NCI-H226 (cell line): ENCODE data around the gene PMEPA1.

Experiments used
- DNase-seq: peaks from one replicate; pipeline ENCODE4 v3.0.0-alpha.2; 2015

PMEPA1 gene

GRCh38 chr20:57672953-57673575, 36.8 kb downstream of the PMEPA1 start:
- no peak for DNase-seq

DNA sequence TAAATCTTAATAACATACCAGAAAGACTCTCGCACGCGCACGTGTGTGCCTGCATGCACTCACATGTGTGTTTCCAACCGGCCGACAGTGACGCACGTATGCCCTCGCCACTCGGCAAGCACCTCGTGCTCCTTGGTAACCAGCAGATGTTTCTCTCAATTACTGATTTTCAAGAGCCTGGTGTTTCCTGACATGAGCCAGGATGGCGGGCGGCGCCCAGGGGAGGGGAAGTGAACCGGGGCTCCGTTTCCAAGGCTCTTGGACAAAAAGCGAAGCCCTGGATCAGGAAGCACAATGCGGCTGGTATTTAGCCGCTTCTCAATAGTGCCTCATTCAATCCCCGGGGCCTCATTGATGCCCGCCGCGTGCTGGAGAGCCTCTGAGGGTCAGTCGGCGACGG, 37.7 kb downstream of the PMEPA1 start:
- DNase-seq: no peak

- no peak for DNase-seq
These were observed 38.2 kb downstream of the PMEPA1 start for GRCh38 chr20:57671662-57672061.

- no peak for DNase-seq
These were observed 38.8 kb downstream of the PMEPA1 start for GRCh38 chr20:57671072-57671391.

GRCh38 chr20:57670288-57671071, 39.3 kb downstream of the PMEPA1 start:
- DNase-seq: no peak

DNA sequence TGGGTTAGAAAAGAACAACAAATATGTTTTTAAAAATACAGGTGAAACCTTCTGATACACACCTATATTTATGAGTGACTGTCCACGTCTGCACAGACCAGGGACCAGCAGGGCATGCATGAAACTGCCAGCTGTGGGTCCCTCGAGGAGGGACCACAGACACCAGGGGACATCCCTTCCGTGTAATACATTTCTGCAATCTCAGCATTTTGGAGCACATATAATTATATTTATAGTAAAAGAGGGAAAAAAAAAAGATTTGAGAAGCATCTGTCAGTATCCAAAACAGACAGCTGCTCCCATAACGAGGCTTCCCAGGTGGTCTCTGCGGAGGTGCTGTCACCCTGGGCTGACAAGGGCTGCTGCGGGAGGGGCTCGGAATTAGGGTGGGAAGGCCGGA, 40.2 kb downstream of the PMEPA1 start:
- DNase-seq: no peak

DNA sequence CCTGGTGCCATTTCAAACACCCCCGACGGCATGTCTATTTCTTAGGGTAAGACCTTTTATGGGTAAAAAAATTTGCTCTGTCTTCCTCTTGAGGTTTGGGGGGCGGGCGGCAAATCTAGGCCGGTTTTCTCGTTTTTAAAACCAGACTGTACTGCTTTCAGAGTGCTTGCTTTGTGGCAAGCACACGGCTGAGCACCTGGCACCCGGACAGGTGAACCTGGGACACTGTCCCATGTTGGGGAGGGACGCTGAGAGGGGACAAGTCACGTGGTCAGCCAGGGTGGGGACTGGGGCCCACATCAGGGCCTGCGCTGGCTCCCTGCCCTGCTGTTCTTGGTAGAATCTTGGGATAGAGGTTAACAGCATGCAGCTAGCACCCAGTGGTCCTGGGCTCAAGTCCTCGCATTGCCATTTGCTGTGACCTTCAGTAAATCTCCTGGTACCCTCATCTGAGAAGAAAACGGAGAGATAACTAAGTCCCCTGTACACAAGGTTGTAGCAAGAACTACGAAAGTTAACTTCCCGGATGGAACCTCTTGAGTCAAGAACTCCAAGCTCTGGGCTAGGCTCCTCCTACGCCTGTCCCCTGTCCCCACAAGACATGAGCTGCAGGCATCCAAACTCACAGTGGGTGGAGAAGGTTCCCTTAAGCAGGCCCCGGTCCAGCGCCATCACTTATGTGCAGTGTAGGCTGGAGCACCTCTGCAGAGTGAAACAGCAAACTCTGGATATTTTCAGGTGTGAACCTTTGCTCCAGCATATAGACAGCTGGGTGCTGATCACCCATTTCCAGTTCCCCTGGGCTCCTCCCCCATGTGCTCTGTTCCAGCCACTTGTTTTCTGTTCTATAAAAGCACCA, 41.7 kb downstream of the PMEPA1 start:
- DNase-seq: no peak

- DNase-seq: no peak
These were observed 42.4 kb downstream of the PMEPA1 start for GRCh38 chr20:57667388-57667787.

- DNase-seq: no peak
These were observed 43.0 kb downstream of the PMEPA1 start for GRCh38 chr20:57666834-57667157.

DNA sequence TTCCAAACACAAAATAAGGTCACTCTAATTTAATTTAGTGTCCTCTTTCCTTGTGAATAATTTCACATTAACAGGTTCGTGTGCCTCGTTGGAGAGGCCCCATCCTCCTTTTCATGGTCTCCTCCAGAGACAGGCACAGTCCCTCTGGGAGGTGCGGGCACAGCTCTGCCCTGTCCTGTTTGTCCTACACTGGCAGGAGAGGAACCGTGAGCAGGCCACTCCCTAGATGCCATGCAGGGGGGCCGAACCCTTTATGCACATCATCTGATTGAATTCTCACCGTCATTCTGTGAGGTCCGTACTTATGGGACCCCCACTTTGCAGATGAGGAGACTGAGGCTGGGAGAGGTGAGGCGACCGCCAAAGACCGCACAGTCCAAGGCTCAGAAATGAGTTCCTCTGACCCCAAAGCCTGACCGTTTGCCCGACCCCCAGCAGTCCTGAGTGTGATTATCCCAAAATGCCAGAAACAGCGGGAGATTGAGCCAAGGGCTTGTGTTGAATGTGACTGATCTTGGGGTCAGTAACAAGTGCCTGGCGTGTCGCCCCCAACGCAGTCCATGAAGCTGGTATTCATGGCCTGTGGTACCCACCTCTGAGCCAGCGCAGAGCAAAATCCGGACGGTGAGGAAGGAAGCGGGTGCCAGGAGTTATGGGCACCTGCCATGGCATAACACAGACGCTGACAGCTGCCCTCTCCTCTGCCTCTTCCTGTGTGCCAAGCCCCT, 43.5 kb downstream of the PMEPA1 start:
- DNase-seq: no peak

GRCh38 chr20:57665589-57665971, 44.2 kb downstream of the PMEPA1 start:
- no peak for DNase-seq

DNA sequence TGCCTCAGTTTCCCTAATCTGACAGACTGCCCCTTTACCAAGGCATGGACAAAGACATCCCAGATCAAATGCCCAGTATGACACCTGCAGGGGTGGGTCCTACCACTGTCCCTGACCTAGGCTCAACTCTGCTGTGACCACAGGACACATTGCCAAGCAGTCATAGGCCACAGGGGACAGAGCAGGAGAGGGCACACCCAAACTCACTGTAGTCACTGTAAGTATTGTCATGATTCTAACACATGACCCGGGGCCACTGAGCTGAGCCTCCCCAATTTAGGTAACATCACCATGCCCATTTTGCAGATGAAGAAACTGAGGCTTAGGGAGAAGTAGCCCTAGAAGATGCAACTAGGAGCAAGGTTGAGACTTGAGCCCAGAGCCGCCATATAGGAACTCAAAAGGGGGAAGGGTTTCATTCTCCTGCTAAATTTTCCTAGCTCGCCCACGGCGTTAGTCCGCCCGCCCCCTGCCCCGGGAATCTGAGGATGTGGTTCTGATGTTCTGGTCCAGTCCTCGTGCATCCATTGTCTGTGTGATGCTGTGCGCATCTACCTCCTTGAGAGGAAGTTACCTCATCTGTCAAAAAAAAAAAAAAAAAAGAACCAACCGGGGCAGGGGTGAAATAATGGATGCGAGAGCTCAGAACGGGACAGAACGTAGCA, 44.8 kb downstream of the PMEPA1 start:
- no peak for DNase-seq

- no peak for DNase-seq
These were observed 45.3 kb downstream of the PMEPA1 start for GRCh38 chr20:57664476-57664875.

DNA sequence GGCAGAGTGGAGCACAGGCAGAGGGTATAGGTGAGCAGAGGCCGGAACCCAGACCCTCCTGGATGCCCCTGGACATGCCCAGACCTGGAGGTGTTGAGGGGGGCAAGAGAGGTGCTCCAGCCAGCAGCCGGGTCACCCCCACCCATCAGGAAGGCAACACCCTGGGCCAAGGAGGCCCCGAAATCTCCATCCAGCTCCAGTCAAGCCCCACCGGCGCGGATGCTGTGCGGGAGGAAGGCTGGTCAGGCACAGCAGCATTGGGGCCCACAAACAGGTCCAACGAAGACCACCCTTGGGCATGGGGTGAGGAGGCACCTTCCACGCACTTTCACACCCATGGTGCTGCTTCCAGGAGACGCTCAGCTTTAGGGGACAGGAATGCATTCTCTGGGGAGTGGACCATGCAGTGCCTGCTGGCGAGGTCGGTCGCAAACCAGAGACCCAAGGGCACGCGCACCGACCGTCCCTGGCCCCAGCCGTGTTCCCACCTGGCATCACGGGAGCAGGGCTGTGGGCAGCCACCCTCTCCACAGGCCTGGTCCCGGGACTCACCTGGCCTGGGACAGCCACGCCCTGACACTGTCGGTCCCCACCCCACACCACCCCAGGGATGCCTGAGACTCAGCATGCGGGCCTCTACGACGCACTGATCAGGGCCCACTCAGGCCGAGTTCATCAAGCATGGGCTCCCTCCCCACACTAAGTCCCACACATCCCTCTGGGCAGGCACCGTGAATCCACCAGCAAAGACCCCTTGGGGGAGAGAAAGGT, 45.9 kb downstream of the PMEPA1 start:
- DNase-seq: no peak

GRCh38 chr20:57663241-57663640, 46.6 kb downstream of the PMEPA1 start:
- no peak for DNase-seq

DNA sequence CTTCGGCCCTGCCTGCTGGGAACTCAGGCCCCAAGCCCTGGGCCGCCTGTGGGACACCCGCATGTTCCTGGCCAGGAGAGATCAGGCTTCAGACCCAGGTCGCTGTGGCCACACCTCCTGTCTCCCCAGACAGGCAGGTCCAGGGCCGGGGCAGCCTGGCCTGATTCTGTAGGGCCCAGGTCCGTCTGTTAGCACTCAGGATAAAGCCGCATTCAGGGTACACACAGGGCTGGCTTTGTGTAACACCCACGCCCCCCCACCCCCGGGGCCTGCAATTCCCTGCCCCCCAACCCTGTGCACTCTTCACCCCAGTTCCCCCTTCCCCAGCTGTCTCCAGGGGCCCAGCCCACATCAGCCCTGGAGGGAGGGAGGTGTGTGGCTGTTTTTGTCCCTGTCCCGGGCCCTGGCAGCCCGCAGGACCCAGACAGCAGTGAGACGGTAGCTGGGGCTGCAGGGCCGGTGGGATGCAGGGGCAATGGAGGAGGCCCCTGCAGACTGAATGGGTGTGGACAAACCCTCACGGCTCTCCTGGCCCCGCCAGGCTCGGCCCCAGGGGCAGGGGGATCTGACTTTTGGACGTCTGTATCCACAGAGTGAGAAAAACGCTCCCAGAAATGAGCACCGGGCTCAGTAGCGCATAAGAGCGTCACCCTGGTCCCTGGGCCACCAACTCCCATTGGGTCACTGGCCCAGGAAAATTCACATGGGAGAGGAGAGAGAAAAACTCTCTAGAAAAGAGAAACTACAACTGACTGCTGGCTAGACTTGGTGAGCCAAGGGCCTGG, 47.2 kb downstream of the PMEPA1 start:
- DNase-seq: no peak

GRCh38 chr20:57661746-57662455, 47.9 kb downstream of the PMEPA1 start:
- no peak for DNase-seq

- no peak for DNase-seq
These were observed 48.7 kb downstream of the PMEPA1 start for GRCh38 chr20:57660922-57661745.

DNA sequence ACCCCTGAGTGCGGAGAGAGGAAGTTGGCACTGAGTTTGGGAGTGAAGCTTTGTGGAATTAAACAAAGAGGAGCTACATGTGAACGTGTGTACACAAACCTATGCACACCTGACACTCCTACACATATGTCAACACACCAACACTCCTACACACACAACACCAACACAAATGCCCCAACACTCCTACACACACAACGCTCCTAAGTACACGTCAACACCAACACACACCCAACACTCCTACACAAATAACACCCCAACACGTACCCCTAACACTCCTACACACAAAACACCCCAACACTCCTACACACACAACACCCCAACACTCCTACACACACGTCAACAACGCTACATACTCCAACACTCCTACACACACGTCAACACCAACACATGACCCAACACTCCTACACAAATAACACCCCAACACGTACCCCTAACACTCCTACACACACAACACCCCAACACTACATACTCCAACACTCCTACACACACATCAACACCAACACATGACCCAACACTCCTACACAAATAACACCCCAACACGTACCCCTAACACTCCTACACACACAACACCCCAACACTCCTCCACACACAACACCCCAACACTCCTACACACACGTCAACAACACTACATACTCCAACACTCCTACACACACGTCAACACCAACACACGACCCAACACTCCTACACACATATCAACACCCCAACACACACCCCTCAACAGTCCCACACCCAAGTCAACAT, 49.5 kb downstream of the PMEPA1 start:
- DNase-seq: no peak
